ENCODE results near the gene FAM234A. TPM values are rescaled to one million over a fixed set of nuclear protein-coding genes. Genes with fewer than 3 reads are reported as not detected.

FAM234A gene
- total RNA-seq: 10 to 100 TPM; 23.1 to 26.1 TPM
- 27.9 TPM for polyA plus RNA-seq

GRCh38 chr16:234468-235305, at the start of gene FAM234A:
Gene FAM234A (plus strand): TSS chr16:234821. CDS start chr16:254414, 19,593 bp downstream.
- Histone ChIP-seq H3K4me3 (ENCODE audit: low read length) (peak within 1 kb of the TSS; percentile 74), H3K4me1 (ENCODE audit: insufficient read depth, low read length) (peaks cover 5% of the 10 kb centered on the region), H3K36me3 (ENCODE audit: insufficient read depth, low read length) (no peaks in the 10 kb centered on the region), H3K9me3 (ENCODE audit: low read length) (no peaks in the 10 kb centered on the region), H3K27ac (ENCODE audit: low read depth, low read length) (peak within 1 kb of the TSS; percentile 94), H3K27me3 (ENCODE audit: insufficient read depth, low read length, poor library complexity, severe bottlenecking) (no peaks in the 10 kb centered on the region)
- ChIA-PET CTCF (interaction anchor here (0.6 to 2.2 kb wide), 10 partner anchors 19 to 167 kb away, joined by 3 to 13 read pairs (median 4); partner anchors contain the start of genes AXIN1 and DECR2), POLR2A (interaction anchor here (0.6 to 2.2 kb wide), 10 partner anchors 18 to 191 kb away, joined by 3 to 13 read pairs (median 4); partner anchors contain the start of genes AXIN1, DECR2, MRPL28 and RAB11FIP3)
- Mint-ChIP-seq H3K27ac (peak within 1 kb of the TSS; percentile 99 to 100 (median 99)), H3K9me3 (no peaks in the 10 kb centered on the region), H3K4me1 (peaks cover 14 to 24% (median 18%) of the 10 kb centered on the region in 3 donors), H3K36me3 (peaks cover 0 to 8% (median 0%) of the 10 kb centered on the region in 3 donors), H3K27me3 (no peaks in the 10 kb centered on the region), H3K4me3 (peak within 1 kb of the TSS; percentile 93 to 98 (median 96))
- DNase-seq: peak; percentile 92 to 97 (median 95)

GRCh38 chr16:185213-185612, 49.4 kb upstream of the FAM234A start:
- H3K4me1 ChIP-seq (ENCODE audit: insufficient read depth, low read length): peaks cover 9% of the 10 kb centered on the region
- H3K27me3 ChIP-seq (ENCODE audit: insufficient read depth, low read length, poor library complexity, severe bottlenecking): no peaks in the 10 kb centered on the region
- peaks cover 0 to 33% (median 10%) of the 10 kb centered on the region in 3 donors for H3K36me3 Mint-ChIP-seq
- H3K9me3 ChIP-seq (ENCODE audit: low read length): no peaks in the 10 kb centered on the region
- no peaks in the 10 kb centered on the region for H3K36me3 ChIP-seq (ENCODE audit: insufficient read depth, low read length)
- H3K4me3 Mint-ChIP-seq: no peak overlapping the region
- H3K27ac ChIP-seq (ENCODE audit: low read depth, low read length): no peak overlapping the region
- CTCF ChIA-PET: no interaction called here
- no peak overlapping the region for H3K4me3 ChIP-seq (ENCODE audit: low read length)
- H3K9me3 Mint-ChIP-seq: no peaks in the 10 kb centered on the region
- DNase-seq: no peak
- peaks cover 0 to 1% of the 10 kb centered on the region in 2 donors for H3K27me3 Mint-ChIP-seq
- POLR2A ChIA-PET: no interaction called here
- peak overlapping the region in 1 of 8 donors; percentile 61 for H3K27ac Mint-ChIP-seq
- H3K4me1 Mint-ChIP-seq: peaks cover 0 to 7% (median 4%) of the 10 kb centered on the region in 3 donors

DNA sequence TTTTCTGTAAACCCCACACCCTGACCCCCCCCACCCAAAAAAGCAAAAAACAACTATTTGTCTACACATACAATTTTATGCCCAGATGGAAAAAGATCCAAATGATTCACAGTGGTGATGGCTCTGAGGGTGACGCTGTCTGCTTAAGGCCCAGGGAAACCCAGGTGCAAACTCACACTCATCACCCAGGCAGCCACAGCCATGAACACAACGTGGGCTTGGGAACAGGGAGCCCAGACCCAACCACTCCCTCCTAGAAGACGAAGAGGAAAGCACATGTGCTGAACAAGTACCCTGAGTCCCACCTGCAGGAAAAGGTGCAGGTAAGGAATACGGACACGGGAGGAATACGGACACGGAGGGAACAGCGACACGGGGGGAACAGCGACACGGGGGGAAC, 48.9 kb upstream of the FAM234A start:
- no peaks in the 10 kb centered on the region for H3K9me3 Mint-ChIP-seq
- POLR2A ChIA-PET: no interaction called here
- H3K4me3 Mint-ChIP-seq: peak overlapping the region in 1 of 7 donors; percentile 48
- H3K27ac Mint-ChIP-seq: no peak overlapping the region
- H3K27me3 ChIP-seq (ENCODE audit: insufficient read depth, low read length, poor library complexity, severe bottlenecking): no peaks in the 10 kb centered on the region
- peaks cover 0 to 7% (median 4%) of the 10 kb centered on the region in 3 donors for H3K4me1 Mint-ChIP-seq
- no peak for DNase-seq
- H3K36me3 ChIP-seq (ENCODE audit: insufficient read depth, low read length): no peaks in the 10 kb centered on the region
- H3K36me3 Mint-ChIP-seq: peaks cover 0 to 37% (median 10%) of the 10 kb centered on the region in 3 donors
- H3K4me1 ChIP-seq (ENCODE audit: insufficient read depth, low read length): peaks cover 9% of the 10 kb centered on the region
- peaks cover 0 to 1% of the 10 kb centered on the region in 2 donors for H3K27me3 Mint-ChIP-seq
- H3K27ac ChIP-seq (ENCODE audit: low read depth, low read length): no peak overlapping the region
- CTCF ChIA-PET: no interaction called here
- H3K4me3 ChIP-seq (ENCODE audit: low read length): no peak overlapping the region
- no peaks in the 10 kb centered on the region for H3K9me3 ChIP-seq (ENCODE audit: low read length)

DNA sequence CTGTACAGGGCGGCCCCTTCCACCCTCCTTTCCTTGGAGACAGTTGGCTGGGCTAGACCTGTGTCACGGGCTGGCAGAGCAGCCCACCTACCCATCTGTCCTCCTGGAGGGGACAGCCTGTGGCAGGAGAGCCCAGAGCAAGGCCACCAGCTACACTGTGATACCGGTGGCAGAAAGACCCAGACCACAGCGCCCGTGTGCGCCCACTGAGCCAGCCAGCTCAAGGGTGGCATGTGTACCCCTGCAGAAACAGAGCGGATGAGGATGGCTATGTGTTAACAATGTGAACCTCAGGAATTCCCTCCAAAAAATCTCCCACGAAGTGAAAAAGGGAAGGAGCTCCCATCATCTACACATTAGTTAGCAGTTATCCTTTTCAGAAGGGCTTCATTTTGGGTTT, 47.3 kb upstream of the FAM234A start:
- Histone ChIP-seq H3K27me3 (ENCODE audit: insufficient read depth, low read length, poor library complexity, severe bottlenecking) (no peaks in the 10 kb centered on the region), H3K4me3 (ENCODE audit: low read length) (no peak overlapping the region), H3K4me1 (ENCODE audit: insufficient read depth, low read length) (no peaks in the 10 kb centered on the region), H3K27ac (ENCODE audit: low read depth, low read length) (no peak overlapping the region), H3K36me3 (ENCODE audit: insufficient read depth, low read length) (peaks cover 7% of the 10 kb centered on the region), H3K9me3 (ENCODE audit: low read length) (no peaks in the 10 kb centered on the region)
- H3K27me3 Mint-ChIP-seq: peaks cover 0 to 1% of the 10 kb centered on the region in 2 donors
- DNase-seq: no peak
- H3K27ac Mint-ChIP-seq: no peak overlapping the region
- no peaks in the 10 kb centered on the region for H3K9me3 Mint-ChIP-seq
- ChIA-PET POLR2A (no interaction called here), CTCF (no interaction called here)
- H3K36me3 Mint-ChIP-seq: peaks cover 0 to 53% (median 14%) of the 10 kb centered on the region in 3 donors
- no peak overlapping the region for H3K4me3 Mint-ChIP-seq
- H3K4me1 Mint-ChIP-seq: peaks cover 0 to 4% (median 3%) of the 10 kb centered on the region in 3 donors

DNA sequence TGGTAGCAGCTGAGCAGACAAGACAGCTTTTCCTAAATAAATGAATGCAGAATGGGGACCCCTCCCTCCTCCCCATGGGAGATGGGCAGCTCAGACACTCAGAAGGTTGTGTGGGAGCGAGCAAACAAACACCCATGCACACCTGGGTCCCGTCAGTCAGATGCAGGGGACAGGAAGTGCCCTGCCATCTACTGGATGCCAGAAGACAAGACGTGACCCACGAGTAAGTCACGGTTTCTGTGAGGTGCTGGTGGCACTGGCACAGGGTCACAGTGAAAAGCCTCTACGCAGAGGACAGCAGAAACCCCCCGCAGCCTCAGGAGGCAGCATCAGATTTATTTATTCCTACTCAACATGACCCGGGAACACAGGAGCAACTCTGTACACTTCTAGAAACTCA, 45.9 kb upstream of the FAM234A start:
- Histone ChIP-seq H3K9me3 (ENCODE audit: low read length) (no peaks in the 10 kb centered on the region), H3K27ac (ENCODE audit: low read depth, low read length) (no peak overlapping the region), H3K27me3 (ENCODE audit: insufficient read depth, low read length, poor library complexity, severe bottlenecking) (no peaks in the 10 kb centered on the region), H3K36me3 (ENCODE audit: insufficient read depth, low read length) (peaks cover 13% of the 10 kb centered on the region), H3K4me3 (ENCODE audit: low read length) (no peak overlapping the region), H3K4me1 (ENCODE audit: insufficient read depth, low read length) (no peaks in the 10 kb centered on the region)
- Mint-ChIP-seq H3K4me3 (no peak overlapping the region), H3K27me3 (no peaks in the 10 kb centered on the region), H3K36me3 (peaks cover 0 to 64% (median 15%) of the 10 kb centered on the region in 3 donors), H3K4me1 (peaks cover 0 to 4% (median 3%) of the 10 kb centered on the region in 3 donors), H3K27ac (peak overlapping the region in 1 of 8 donors; percentile 53), H3K9me3 (no peaks in the 10 kb centered on the region)
- DNase-seq: peak in 1 of 5 donors; percentile 38
- ChIA-PET CTCF (interaction anchor here (0.6 to 1.4 kb wide), 4 partner anchors 39 to 450 kb away, joined by 3 to 5 read pairs (median 4); no protein-coding TSS in a partner anchor), POLR2A (interaction anchor here (0.7 kb wide), 1 partner anchor 17 kb away, joined by 6 read pairs; no protein-coding TSS in a partner anchor)

GRCh38 chr16:189604-190186, 44.9 kb upstream of the FAM234A start:
- Mint-ChIP-seq H3K4me3 (no peak overlapping the region), H3K9me3 (no peaks in the 10 kb centered on the region), H3K27ac (peak overlapping the region in 1 of 8 donors; percentile 27), H3K27me3 (no peaks in the 10 kb centered on the region), H3K4me1 (peaks cover 0 to 4% (median 3%) of the 10 kb centered on the region in 3 donors), H3K36me3 (peaks cover 0 to 72% (median 15%) of the 10 kb centered on the region in 3 donors)
- ChIA-PET CTCF (interaction anchor here (1.0 to 1.6 kb wide), 2 partner anchors 8 to 9 kb away, joined by 3 read pairs; partner anchors contain the start of gene HBQ1), POLR2A (no interaction called here)
- H3K27me3 ChIP-seq (ENCODE audit: insufficient read depth, low read length, poor library complexity, severe bottlenecking): no peaks in the 10 kb centered on the region
- peaks cover 20% of the 10 kb centered on the region for H3K36me3 ChIP-seq (ENCODE audit: insufficient read depth, low read length)
- H3K27ac ChIP-seq (ENCODE audit: low read depth, low read length): no peak overlapping the region
- no peaks in the 10 kb centered on the region for H3K9me3 ChIP-seq (ENCODE audit: low read length)
- no peaks in the 10 kb centered on the region for H3K4me1 ChIP-seq (ENCODE audit: insufficient read depth, low read length)
- no peak overlapping the region for H3K4me3 ChIP-seq (ENCODE audit: low read length)
- no peak for DNase-seq

GRCh38 chr16:191831-192230, 42.8 kb upstream of the FAM234A start:
- Mint-ChIP-seq H3K9me3 (no peaks in the 10 kb centered on the region), H3K36me3 (peaks cover 0 to 85% (median 15%) of the 10 kb centered on the region in 3 donors), H3K4me1 (peaks cover 0 to 4% (median 3%) of the 10 kb centered on the region in 3 donors), H3K4me3 (no peak overlapping the region), H3K27ac (peak overlapping the region in 3 of 8 donors; percentile 66 to 92 (median 83)), H3K27me3 (no peaks in the 10 kb centered on the region)
- peaks cover 35% of the 10 kb centered on the region for H3K36me3 ChIP-seq (ENCODE audit: insufficient read depth, low read length)
- DNase-seq: no peak
- no peaks in the 10 kb centered on the region for H3K27me3 ChIP-seq (ENCODE audit: insufficient read depth, low read length, poor library complexity, severe bottlenecking)
- no peaks in the 10 kb centered on the region for H3K4me1 ChIP-seq (ENCODE audit: insufficient read depth, low read length)
- no peak overlapping the region for H3K27ac ChIP-seq (ENCODE audit: low read depth, low read length)
- no peaks in the 10 kb centered on the region for H3K9me3 ChIP-seq (ENCODE audit: low read length)
- no peak overlapping the region for H3K4me3 ChIP-seq (ENCODE audit: low read length)
- ChIA-PET CTCF (interaction anchor here (2.6 to 4.1 kb wide), 2 partner anchors 10 to 85 kb away, joined by 7 to 18 read pairs; no protein-coding TSS in a partner anchor), POLR2A (interaction anchor here (0.7 kb wide), 1 partner anchor 337 kb away, joined by 7 read pairs; no protein-coding TSS in a partner anchor)
